Measurements from ENCODE around the gene SMARCD2.
"Not testable (repeated sequence)": the region's sequence is repeated elsewhere in the genome, so short reads cannot be mapped to it uniquely, and the experiment has no call there.

The SMARCD2 gene

DNA sequence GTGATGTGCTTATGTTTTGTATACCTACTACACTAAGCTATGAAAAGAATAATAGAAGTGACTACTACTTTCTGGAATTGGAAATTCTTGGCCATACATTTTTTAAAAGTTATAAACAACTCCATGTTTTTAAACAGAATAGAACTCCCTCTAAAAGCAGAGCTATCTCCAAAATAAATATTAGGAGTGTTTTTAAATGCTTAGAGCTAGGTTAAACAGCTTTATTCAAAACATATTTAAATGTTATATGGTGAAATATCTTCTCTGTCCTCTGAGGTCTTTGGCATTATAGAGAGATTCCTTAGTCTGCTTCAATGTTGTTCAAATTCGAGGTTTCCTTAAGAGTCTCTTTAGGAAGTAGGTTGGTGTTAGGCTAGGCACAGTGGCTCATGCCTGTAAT, 38.2 kb downstream of the SMARCD2 start:
- DNase-seq (ENCODE audit: low spot score) = no peak

DNA sequence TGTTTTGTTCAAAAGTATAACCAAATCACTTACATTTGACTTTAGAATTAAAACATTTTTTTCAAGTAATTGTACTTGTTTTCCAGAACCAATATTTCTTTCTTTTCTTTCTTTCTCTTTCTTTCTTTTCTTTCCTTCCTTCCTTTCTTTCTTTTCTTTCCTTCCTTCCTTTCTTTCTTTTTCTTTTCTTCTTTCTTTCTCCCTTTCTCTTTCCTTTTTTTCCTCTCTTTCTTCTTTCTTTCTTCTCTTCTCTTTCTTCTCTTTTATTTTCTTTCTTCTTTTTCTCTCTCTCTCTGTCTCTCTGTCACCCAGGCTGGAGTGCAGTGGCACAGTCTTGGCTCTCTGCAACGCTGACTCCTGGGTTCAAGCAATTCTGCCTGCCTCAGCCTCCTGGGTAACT, 41.7 kb downstream of the SMARCD2 start:
- DNase-seq (ENCODE audit: low spot score) = no peak

DNA sequence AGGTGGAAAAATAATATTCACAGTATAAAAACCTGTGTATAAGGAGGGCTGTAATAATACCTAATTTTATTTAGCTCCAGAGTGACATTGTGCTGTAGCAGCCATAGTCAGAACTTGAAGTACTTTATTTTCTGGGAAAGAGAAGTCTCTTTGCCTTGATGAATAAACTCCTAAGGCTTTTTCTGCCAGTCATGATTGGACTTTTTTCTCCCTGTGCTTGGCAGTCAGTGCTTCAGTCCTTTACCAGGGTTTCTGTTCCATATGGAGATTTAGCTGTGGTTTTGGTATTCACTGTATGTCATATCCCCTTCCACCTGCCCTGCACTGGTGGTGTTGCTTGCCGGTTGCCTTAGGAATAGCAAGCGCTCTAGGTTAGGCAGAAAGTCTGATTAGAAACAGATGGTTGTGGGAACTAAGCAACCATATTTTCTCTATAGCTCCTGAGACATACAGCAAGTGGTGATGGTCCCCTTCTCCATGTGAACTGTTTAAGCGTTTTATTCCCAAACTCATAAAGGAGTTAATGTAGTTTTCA, 43.8 kb downstream of the SMARCD2 start:
- DNase-seq (ENCODE audit: low spot score) = no peak

DNA sequence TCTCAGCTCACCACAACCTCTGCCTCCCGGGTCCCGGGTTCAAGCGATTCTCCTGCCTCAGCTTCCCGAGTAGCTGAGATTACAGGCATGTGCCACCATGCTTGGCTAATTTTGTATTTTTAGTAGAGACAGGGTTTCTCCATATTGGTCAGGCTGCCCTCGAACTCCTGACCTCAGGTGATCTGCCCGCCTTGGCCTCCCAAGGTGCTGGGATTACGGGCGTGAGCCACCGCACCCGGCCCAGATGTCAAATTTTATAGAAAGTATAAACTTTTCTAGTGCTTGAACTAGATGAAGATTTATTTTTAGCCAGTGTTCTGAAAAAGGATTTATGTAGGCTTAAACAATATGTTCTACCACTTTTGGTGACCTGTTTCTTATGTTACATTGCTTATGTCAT, 46.1 kb downstream of the SMARCD2 start:
- not testable (repeated sequence) for DNase-seq (ENCODE audit: low spot score)

DNA sequence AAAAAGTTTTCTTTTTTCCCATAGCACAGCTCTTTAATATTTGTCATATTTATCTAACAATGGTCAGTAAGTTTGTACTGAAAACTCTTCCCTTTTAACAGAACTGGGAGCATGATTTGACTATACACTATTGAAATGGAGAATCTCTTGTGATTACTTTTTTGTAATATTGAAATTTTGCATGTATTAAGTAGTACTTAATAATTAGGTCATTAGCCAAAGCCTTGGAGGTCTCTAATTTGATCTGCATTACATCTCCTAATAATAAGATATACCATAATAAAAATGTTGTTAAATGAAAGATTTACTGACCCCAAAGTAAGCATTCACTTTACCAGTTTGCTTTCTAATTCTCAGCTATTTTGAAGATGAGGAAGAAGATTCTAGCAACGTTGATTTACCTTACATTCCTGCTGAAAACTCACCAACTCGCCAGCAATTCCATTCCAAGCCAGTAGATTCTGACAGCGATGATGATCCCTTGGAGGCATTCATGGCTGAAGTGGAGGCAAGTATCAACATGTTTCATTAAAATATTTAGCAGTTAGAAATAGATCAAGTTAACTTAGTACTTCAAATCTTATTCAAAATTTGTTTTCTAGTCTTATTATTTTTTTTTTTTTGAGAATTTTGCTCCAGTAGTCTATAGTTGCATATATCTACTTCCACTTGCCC, 50.3 kb downstream of the SMARCD2 start:
- no peak for DNase-seq (ENCODE audit: low spot score)

DNA sequence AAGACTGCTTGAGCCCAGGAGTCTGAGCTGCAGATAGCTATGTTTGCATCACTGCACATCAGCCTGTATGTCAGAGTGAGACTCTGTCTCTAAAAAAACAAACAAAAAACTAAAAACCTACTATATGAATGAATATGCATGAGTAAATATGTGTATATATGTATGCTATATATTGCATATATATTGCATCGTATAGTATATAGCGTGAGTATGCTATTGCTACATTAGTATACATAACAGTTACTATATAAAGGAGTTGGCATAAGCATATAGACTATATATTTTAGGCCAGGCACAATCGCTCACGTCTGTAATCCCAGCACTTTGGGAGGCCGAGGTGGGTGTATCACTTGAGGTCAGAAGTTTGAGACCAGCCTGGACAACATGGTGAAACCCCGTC, 52.4 kb downstream of the SMARCD2 start:
- no peak for DNase-seq (ENCODE audit: low spot score)

DNA sequence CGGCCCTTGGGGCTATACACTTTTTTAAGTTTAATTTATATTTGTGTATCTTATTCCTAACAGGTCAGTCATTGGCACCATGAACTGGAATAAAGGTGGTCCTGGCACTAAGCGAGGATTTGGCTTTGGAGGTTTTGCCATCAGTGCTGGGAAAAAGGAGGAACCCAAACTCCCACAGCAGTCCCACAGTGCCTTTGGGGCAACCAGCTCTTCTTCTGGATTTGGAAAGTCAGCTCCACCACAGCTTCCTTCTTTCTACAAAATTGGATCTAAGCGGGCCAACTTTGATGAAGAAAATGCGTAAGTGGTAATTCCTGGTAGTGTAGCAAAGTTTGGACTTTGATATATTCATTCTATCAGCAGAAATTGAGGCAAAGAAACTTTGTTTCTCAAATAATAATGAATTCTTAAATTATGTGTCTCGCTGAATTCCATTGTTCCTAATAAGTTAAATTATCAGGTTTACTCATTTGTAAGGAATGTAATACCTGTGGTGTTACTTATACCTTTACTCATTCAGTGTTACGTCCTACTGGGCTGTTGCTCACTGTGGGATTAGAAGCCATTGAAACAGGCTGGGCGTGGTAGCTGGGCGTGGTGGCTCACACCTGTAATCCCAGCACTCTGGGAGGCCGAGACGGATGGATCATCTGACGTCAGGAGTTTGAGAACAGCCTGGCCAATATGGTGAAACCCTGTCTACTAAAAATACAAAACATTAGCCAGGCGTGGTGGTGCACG, 55.3 kb downstream of the SMARCD2 start:
- no peak for DNase-seq (ENCODE audit: low spot score)

DNA sequence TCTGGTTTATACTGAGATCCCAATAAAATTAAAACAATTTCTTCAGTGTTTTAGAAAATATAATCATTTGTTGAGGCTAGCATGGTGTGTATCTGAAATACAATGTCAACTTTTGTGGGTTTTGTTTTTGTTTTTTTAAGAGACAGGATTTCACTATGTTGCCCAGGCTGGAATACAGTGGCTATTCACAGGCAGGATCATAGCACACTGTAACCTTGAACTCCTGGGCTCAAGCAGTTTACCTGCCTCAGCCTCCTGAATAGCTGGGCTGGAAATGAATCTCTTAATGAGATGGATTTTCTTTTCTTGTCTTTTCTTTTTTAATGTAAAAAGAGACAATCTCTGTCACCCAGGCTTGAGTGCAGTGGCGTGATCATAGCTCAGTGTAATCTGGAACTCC, 56.4 kb downstream of the SMARCD2 start:
- DNase-seq (ENCODE audit: low spot score) = no peak

DNA sequence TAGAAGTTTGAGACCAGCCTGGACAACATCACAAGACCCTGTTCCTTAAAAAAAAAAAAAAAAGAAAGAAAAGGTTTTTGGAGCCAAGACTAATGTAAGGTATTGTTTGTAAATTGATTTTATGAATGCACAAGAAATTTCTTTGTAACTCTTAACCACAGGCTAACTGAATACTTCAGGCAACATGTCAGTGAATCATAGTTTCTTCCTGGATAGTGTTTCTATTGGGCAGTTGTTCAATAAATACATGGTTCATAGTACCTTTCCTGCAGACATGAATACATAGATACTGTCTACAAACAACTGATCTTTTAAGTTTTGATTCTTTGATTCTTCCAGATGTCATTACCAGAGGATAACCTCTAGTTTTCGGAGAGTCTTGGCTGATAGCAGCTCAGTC, 56.9 kb downstream of the SMARCD2 start:
- DNase-seq (ENCODE audit: low spot score) = no peak

DNA sequence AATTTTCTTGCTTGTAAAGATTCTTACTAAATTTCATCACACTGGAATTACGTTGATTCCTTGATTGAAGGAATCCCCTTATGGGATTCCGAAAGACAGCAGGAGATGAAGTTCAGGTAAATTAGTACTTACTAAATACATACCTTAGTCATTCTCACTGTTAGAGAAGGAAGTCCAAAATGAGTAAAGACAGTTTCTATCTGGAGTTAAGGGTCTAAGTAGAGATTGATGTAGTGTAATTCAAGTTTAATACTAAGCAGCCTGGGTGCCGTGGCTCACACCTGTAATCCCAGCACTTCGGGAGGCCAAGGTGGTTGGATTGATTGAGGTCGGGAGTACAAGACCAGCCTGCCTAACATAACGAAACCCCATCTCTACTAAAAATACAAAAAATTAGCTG, 59.0 kb downstream of the SMARCD2 start:
- DNase-seq (ENCODE audit: low spot score) = no peak
